A673 (cell line): Measurements from ENCODE around the gene FITM2.

Source experiments
- CTCF ChIP-seq: fragments of 300-800, 200-600 bp; sonication (generic); conservative IDR thresholded peaks from 2 replicates; pipeline ENCODE4 v1.5.1; 2017; ENCODE audit warnings: low read depth, mild to moderate bottlenecking, antibody characterized with exemption, low read length, moderate library complexity, mixed read lengths
- EZH2 ChIP-seq: fragments of 200-600 bp; sonication (generic); IDR thresholded peaks from 2 replicates; pipeline ENCODE4 v1.6.1; 2017; ENCODE audit warnings: borderline replicate concordance, low read depth, mild to moderate bottlenecking, mixed read lengths, antibody characterized with exemption, low read length; ENCODE audit not compliant: poor library complexity, severe bottlenecking

- TF ChIP-seq CTCF (no peak), EZH2 (no peak)
Observed at GRCh38 chr20:44331201-44331600, 20.2 kb upstream of the FITM2 start.
